ENCODE results near the gene MCM7. TPM values are rescaled to one million over a fixed set of nuclear protein-coding genes. Genes with fewer than 3 reads are reported as not detected.

The MCM7 gene
- total RNA-seq, 2 donors from 2014 or later = 68.1 to 241 TPM

DNA sequence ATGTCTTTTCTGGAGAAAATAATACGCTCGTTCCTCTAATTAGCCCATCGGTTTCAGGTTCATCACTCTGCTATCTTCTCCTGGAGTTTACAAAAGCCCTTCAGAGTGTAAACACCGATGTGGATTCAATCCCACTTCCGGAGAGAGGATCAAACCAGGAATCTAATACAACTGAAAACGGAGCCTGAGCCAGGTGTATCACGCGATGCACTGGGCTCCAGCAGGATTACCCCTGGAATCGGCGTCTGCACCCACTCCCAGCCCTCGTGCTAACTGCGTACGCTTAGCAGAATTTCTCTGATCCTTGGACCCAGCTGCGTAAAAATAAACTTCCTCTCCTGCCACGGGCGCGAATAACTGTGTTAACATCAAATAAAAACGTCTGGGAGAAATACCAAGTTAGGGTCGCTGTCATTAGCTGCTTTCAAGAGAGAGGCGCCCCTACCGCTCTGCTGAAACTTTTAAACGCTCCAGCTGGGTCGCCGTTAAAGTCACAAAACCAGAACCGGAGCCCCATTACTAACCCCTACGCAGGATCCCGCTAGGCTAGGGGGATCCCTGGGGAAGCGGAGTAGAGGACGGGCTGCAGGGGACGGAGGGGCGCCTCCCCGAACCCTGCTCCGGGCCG lies 20.2 kb downstream of the MCM7 start:
- TF ChIP-seq, protein P1, sequence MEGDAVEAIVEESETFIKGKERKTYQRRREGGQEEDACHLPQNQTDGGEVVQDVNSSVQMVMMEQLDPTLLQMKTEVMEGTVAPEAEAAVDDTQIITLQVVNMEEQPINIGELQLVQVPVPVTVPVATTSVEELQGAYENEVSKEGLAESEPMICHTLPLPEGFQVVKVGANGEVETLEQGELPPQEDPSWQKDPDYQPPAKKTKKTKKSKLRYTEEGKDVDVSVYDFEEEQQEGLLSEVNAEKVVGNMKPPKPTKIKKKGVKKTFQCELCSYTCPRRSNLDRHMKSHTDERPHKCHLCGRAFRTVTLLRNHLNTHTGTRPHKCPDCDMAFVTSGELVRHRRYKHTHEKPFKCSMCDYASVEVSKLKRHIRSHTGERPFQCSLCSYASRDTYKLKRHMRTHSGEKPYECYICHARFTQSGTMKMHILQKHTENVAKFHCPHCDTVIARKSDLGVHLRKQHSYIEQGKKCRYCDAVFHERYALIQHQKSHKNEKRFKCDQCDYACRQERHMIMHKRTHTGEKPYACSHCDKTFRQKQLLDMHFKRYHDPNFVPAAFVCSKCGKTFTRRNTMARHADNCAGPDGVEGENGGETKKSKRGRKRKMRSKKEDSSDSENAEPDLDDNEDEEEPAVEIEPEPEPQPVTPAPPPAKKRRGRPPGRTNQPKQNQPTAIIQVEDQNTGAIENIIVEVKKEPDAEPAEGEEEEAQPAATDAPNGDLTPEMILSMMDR (IDR thresholded peaks at IDR 0.05) = no peak
- Histone ChIP-seq H3K4me1 (peaks cover 19% of the 10 kb centered on the region), H3K36me3 (no peaks in the 10 kb centered on the region), H3K4me3 (peak overlapping the region; percentile 97), H3K9me3 (no peaks in the 10 kb centered on the region), H3K9ac (ENCODE audit: low read depth in 2 of 2, low read length in 2 of 2) (peak overlapping the region; percentile 96 to 99), H3K27ac (peak overlapping the region; percentile 82), H3K27me3 (no peaks in the 10 kb centered on the region)
- intact Hi-C loops (cut with DNase I) = loop anchor here (5.0 kb wide), 2 partner anchors 34 to 89 kb away; partner anchors contain the start of gene ZSCAN21
- DNase-seq = no peak

- peaks cover 19% of the 10 kb centered on the region for H3K4me1 ChIP-seq
- H3K9me3 ChIP-seq = no peaks in the 10 kb centered on the region
- no peak overlapping the region for H3K4me3 ChIP-seq
- intact Hi-C loops (cut with DNase I) = no loop called here
- H3K9ac ChIP-seq (ENCODE audit: low read depth in 2 of 2, low read length in 2 of 2) = peak overlapping the region; percentile 41 to 99
- H3K27ac ChIP-seq = peak overlapping the region; percentile 82
- TF ChIP-seq, protein P1 (IDR thresholded peaks at IDR 0.05) = no peak
- DNase-seq = peak; percentile 83
- H3K27me3 ChIP-seq = no peaks in the 10 kb centered on the region
- H3K36me3 ChIP-seq = peaks cover 7% of the 10 kb centered on the region
Measured at GRCh38 chr7:100079024-100079560, 22.1 kb downstream of the MCM7 start.

GRCh38 chr7:100077205-100077604 lies 24.0 kb downstream of the MCM7 start:
- peak overlapping the region; percentile 82 for H3K27ac ChIP-seq
- H3K4me3 ChIP-seq = no peak overlapping the region
- H3K27me3 ChIP-seq = no peaks in the 10 kb centered on the region
- H3K9me3 ChIP-seq = no peaks in the 10 kb centered on the region
- no peak overlapping the region for H3K9ac ChIP-seq (ENCODE audit: low read depth in 2 of 2, low read length in 2 of 2)
- intact Hi-C loops (cut with DNase I) = no loop called here
- H3K36me3 ChIP-seq = peaks cover 25% of the 10 kb centered on the region
- H3K4me1 ChIP-seq = peaks cover 19% of the 10 kb centered on the region
- TF ChIP-seq, protein P1 (IDR thresholded peaks at IDR 0.05) = no peak
- DNase-seq = peak; percentile 54

- Histone ChIP-seq H3K4me3 (no peak overlapping the region), H3K9ac (ENCODE audit: low read depth in 2 of 2, low read length in 2 of 2) (no peak overlapping the region), H3K4me1 (peaks cover 16% of the 10 kb centered on the region), H3K9me3 (peaks cover 8% of the 10 kb centered on the region), H3K27ac (no peak overlapping the region), H3K36me3 (peaks cover 36% of the 10 kb centered on the region), H3K27me3 (no peaks in the 10 kb centered on the region)
- TF ChIP-seq, protein P1 (IDR thresholded peaks at IDR 0.05) = no peak
- no peak for DNase-seq
- intact Hi-C loops (cut with DNase I) = no loop called here
Measured at GRCh38 chr7:100075418-100075817, 25.8 kb downstream of the MCM7 start.

DNA sequence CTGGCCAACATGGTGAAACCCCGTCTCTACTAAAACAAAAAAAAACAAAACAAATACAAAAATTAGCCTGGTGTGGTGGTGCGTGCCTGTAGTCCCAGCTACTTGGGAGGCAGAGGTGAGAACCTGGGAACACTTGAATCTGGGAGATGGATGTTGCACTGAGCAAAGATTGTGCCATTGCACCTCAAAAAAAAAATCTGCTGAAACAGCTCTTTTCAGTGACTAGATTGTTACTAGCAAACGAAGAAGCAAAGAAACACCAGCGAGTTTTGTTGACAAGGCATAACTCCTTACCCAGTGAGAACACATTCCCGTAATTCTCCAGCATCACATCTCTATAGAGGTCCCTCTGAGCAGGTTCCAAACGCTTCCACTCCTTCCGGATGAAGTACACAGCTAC lies 26.4 kb downstream of the MCM7 start:
- no peak overlapping the region for H3K27ac ChIP-seq
- no peak overlapping the region for H3K9ac ChIP-seq (ENCODE audit: low read depth in 2 of 2, low read length in 2 of 2)
- peaks cover 10% of the 10 kb centered on the region for H3K4me1 ChIP-seq
- no peak overlapping the region for H3K4me3 ChIP-seq
- intact Hi-C loops (cut with DNase I) = no loop called here
- TF ChIP-seq, protein P1 (IDR thresholded peaks at IDR 0.05) = no peak
- DNase-seq = no peak
- no peaks in the 10 kb centered on the region for H3K27me3 ChIP-seq
- peaks cover 36% of the 10 kb centered on the region for H3K36me3 ChIP-seq
- peaks cover 8% of the 10 kb centered on the region for H3K9me3 ChIP-seq

All from colonic mucosa (tissue), 4 donors.